COLO668 (cell line): ENCODE measurements around the gene CLCN1.
A peak's percentile ranks its signal among the peaks of the same experiment; 100 is the strongest.

Experiments
- DNase-seq: peaks from one replicate; lab custom pipeline; 2025; ENCODE audit not compliant: unreplicated experiment; lab: John Stamatoyannopoulos, UW

CLCN1 gene

DNA sequence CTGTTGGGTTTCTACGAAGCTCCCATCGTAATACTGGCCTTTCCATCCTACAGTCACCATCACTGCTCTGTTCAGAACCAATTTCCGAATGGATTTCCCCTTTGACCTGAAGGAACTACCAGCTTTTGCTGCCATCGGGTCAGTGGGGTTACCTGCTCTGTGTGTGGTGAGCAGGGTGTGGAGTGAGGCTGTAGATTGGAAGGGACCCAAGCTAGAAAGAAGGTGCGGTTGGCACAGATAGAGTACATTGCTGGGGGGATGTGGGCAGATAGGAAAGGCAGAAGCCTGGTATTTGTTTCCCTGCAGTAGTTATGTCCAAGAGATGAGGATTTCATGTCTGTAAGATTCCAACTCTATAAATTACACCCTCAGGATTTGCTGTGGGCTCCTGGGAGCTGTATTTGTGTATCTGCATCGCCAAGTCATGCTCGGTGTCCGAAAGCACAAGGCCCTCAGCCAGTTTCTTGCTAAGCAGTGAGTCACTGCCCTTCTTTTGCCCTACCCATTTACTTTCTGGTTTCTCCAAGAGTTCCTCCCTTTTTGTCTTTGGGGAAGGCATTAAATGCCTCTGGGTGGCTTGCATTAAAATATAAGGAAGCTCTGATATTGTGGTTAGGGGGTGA lies 15.4 kb downstream of the CLCN1 start:
- no peak for DNase-seq

DNA sequence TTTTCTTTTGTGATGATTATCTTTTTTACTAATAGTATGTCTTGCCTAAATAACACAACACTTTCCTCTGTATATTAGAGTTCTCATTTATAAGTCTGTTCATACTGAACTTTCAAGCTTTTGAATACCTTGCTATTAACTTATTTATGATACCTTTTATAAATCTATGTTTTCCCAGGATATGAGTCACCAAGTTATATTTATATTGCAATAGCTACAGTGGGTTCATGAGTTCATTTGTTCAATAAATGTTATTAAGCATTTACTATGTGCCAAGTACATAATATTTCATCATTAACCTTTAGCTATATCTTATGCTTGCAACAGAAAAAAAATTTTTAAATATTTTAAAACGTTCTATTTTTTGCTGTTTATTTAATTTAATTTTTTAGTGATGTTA lies 18.3 kb downstream of the CLCN1 start:
- DNase-seq = no peak

DNA sequence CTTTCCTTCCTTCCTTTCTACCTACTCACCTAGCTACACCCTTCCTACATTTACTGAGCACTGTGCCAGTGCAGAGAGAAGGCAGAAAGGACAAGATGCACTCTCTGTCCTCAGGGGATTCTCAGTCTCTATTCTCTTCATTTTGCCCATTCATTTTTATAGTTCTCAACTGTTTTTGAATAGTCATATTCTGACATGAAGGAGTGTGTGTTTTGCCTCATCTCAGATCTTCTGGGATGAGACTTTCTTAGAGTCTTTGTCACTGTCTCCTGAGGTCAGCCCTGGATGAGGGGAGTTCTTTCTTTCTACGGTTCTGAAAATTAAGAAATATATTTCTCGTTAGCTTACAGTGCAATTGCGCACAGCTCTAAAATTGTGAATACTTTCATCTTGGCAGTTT lies 21.3 kb downstream of the CLCN1 start:
- DNase-seq = no peak

DNA sequence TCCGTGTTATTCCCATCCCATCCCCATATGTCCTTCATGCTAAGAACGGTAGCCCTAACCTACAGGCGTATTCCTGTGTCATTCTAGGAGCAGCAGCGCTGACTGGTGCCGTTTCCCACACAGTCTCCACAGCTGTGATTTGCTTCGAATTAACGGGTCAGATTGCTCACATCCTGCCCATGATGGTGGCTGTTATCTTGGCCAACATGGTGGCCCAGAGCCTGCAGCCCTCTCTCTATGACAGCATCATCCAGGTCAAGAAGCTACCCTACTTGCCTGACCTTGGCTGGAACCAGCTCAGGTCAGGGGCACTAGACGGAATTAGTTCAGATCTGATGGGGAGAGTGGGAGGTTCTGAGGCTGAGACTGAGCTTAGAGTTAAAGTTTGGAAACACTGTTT lies 25.9 kb downstream of the CLCN1 start:
- DNase-seq = no peak

DNA sequence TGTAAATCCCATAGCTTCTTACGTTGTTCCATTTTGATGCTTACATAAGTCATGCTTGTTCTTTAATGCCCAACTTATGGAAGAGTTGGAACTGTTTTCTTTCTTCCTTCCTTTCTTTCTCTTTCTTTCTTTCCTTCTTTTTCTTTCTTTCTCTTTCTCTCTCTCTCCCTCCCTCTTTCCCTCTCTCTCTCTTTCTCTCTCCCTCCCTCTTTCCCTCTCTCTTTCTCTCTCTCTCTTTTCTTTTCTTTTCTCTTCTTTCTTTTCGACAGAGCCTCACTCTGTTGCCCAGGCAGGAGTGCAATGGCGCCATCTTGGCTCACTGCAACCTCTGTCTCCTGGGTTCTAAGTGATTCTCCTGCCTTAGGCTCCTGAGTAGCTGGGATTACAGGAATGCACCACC lies 27.7 kb downstream of the CLCN1 start:
- DNase-seq = no peak

DNA sequence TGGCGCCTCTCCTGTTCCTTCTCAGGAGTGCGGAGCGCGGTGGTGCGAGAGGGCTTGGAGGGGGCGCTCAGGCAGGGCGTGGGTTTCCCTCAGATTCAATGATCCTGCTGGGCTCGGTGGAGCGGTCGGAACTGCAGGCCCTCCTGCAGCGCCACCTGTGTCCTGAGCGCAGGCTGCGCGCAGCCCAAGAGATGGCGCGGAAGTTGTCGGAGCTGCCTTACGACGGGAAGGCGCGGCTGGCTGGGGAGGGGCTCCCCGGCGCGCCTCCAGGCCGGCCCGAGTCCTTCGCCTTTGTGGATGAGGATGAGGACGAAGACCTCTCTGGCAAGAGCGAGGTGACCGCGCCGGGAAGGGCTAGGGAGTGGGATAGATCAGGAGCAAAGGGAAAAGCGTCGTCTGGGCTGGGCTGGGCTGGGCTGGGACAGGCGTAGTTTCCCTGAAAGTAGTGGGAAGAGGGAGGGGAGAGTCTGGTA lies 29.6 kb downstream of the CLCN1 start:
- DNase-seq = peak; percentile 26

DNA sequence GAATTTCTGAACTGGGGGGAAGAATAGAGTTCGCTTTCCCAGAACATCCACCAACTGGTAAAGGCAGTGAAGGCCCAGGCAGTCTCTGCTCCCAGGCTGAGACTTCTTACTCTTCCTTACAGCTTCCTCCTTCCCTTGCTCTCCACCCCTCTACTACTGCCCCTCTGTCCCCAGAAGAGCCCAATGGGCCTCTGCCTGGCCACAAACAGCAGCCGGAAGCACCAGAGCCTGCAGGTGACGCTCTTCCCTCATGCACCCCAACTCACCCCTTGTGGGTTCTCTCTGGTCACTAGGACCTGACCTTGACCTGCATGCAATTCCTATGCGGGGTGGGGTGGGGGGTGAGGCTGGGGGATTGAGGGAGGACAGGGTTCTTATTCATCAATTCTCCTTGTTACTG lies 30.1 kb downstream of the CLCN1 start:
- no peak for DNase-seq

DNA sequence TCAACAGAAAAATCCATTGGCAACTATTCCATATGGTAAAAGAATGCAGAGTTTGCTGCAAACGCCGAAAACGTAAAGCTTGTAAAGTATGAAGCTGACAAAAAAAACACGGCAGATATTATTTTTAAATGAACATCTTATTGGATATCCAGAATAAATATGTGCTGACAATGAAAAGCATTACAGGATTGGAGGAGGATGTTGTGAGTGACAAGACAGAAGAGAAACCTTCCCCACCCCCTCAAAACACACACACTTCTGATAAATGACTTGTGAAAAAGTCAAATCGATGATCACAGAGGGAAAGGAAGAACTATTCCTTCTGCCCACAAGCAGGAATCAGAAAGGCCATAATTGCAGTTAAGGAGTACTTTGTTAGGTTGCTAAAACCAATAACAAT lies 32.0 kb downstream of the CLCN1 start:
- DNase-seq = no peak

DNA sequence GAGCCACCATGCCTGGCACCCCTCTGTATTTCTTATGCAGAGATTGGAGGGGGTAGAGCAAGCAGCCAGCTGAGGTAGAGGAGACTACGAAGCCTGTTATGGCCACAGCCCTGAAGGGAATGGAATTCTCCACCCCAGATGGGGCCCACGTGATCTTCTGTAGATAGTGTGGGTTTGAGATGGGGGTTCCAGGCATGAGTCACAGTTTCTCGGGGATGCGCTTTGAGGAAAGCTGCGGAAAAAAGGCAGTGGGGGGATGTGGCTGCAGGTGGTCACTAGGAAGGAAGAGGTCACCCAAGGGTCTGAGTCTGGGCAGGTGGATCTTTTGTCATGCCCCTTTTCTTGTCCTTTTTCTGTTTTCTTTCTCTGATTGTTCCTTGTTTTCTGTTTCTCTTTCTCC lies 35.1 kb downstream of the CLCN1 start:
- DNase-seq = no peak

DNA sequence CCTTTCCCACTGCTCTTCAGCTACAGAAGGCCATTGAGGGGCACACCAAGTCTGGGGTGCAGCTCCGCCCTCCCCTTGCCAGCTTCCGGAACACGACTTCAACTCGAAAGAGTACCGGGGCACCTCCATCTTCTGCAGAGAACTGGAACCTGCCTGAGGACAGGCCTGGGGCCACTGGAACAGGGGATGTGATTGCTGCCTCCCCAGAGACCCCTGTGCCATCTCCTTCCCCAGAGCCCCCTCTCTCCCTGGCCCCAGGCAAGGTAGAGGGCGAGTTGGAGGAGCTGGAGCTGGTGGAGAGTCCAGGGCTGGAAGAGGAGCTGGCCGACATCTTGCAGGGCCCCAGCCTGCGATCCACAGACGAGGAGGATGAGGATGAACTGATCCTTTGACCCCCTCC lies 35.7 kb downstream of the CLCN1 start:
- DNase-seq = no peak

DNA sequence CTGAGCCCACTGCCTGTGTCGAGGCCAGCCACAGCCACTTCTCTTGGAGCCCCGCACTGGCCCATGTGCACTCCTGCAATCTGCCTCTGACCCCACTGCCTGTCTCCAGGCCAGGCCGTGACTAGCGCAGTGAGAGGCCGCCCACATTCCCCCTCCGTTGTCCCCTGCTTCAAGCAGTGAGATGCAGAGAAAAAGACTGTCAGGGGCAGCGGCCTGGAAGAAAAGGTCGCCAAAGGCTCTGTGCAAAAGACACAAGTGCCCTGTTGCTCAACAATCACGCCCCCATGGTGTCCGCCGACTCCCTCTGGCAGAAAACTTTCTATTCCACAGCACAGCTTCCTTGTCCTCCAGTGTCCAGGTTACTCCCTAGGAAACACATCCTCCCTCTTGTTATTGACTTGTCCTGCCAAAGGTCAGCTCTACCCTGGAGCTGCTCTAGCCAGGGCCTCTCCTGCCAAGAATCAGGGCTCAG lies 36.7 kb downstream of the CLCN1 start:
- DNase-seq = no peak

DNA sequence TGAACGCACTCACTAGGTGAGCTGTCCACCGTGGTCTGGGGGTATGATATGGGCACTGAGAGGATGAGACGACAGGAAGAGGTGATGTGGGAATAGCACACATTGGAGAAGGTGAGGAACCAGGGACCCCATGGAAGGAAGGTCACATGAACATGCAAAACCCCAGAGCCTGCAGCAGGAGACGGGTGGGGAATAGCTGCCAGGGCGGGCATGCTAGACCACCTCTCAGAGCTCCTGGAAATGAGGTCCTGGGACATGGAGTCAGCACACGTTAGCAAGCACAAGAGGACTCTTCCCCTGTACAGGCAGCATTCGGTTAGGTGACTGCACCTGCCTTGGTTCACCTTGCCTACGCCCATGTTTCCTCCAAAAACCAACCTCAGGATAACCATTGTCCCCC lies 38.5 kb downstream of the CLCN1 start:
- no peak for DNase-seq

DNA sequence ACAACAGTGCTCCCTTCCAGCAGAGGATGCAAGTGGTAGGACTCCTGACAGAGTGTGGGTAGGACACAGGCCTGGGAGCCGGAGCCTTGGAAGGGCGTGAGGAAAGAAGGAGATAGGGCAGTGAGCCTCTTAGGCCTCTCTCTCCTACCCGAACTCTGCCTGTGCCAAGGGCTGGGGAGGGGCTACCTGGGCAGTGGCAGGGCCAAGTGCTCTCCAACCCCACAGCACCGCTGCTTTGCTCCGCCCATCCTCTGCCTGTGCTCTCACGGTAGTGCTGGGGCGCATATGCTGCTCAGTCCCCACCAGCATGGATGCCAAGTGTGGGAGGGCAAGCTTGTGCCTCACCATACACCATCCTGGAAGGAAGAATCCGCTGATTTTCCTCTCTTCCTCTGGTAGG lies 39.1 kb downstream of the CLCN1 start:
- no peak for DNase-seq

DNA sequence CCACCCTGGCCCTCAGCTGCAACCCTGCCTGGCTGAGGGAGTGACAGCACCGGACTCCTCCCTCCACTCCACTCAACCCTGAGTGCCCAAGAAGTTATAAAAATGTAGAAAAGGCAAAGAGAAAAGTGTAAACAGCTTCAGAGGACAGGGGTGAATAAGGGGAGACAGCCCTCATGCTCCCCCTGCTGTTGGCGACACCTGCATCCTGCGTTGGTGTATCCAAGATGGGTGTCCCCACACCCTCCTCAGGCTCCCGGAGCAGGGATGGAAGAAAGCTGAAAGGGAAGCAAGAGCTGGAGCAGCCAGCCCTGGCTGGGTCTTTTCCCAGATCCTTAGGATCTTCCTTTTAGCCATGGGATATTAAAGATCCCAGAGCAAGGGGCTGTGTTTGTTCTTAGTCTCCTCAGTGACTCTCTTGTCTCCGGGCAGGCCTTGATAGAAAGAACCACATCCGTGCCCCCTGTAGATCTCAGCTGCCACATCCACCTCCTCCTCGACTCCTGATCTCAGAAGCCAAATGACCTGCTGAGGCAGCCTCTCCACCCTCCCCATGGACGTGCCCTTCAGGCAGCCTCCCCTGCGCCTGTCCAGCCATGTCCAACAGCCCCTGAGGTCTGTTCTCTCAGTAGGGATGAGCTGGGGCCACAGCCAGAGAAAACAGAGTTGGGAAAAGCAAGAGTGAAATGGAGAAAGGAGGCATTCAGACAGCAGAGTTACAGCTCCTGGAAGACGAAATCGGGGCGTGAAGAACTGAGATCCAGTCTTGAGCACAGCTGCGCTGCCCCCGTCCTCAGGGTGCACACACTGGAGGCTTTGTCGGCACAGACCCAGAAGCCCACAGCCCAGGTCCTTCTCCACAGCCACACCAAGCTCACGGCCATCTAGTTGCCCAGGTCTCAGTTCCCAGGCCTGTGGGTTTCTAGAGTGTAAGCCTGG lies 39.8 kb downstream of the CLCN1 start:
- DNase-seq = no peak

DNA sequence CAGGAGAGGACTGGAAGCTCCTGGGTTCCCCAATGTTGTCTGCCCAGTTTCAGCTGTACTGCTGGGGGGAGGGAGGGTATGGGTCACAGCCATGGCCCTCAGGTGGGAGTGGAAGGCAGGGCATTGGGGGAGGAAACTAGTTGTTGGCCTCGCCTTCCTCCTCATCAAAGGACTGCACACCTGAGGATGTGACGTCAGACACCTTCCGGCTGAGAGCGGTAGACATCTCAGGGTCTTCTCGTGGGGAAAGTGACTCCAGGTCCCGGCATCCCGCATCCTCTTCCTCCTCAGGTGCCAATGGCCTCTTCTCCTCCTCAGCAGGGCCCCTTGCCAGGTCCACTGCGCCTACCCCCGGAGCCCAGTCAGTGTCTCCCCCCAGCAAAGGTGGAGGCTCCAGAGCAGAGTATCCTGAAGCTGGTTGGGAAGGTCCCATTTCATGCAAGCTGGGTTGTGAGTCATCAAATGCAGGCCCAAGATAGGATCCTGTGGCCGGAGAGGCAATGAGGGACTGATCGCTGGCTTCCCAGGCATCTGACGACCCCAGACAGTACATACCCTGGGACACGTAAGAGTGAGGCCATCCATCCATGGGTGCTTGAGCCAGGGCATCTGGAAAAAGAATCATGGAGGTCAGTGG lies 40.6 kb downstream of the CLCN1 start:
- DNase-seq = no peak

DNA sequence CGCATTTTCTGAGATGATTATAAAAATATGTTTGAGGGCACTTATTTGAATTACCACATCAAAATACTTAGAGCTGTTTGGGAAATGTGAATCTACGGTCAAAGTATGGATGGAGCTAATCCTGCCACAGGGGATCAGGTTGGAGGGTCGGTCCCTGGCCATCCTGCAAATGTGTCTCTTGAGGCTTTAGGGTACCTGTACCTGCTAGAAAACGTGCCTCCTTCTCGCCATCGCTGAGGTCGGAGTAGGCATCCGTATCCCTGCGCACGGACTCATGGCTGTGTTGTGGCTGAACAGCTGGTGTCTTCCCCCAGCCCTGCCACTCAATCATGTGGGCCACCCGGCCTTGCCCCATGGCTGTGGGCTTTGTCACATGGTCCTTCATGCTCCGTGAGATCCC lies 42.7 kb downstream of the CLCN1 start:
- DNase-seq = no peak

DNA sequence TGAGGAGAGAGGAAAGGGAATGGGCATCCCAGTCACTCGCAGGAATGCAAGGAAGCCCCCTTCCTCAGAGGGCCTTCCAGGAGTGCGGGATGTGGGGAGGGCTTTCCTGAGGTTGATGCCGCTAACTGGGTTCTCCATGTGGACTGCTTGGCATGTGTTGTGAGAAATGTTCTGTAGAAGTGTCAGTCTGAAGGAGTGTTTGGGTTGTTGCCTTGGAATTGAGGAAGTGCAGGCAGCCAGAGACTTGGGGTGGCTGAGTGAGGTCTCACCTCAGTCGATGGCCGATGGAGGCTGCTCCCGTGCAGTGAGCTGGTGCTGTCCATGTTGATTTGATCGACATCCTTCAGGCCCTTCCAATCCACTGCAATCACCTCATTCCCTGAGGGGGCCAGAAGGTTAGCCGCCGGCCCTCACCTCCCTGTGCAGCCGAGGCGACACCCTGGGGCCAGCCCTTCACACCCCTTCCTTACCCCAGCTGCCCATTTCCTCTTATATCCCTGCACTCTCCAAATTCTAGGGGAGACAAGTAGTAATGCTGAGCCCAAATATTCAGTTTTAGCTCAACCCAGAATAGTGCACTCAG lies 44.0 kb downstream of the CLCN1 start:
- DNase-seq = no peak

DNA sequence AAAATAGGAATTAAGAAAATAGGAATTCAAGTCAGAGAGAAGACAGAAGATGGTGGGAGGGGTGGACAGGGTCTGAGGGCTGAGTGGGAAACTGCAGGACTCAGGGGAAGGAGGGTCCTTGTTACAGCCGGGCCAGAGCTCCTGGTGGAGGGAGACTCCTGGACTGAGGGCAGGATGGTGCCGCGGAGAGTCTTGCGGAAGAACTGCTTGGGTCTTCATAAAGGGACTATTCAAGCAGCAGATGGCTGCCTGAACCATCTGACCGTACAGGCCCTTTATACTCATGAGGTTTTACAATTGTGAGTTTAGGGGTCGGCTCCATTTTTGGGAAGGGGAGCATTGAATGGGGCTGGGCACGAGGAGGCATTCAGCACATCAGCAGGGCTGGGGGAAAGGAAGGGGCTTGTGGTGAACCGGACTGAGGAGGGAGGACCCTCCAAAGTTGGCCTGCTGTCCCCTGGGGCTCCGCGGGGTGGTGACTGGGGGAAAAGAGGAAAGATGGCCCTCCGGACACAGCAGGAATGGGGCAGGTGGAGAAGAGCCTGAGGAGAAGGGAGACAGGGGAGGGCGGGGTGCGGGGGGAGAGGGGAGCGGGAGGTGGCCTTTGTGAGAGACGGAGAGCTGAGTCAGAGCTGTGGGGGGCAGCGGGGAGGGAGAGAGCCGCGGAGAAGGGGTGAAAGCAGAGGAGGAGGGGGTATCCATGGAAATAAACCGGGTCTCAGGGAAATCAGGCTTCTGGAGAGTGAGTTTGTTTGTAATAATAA lies 45.1 kb downstream of the CLCN1 start:
- DNase-seq = no peak

DNA sequence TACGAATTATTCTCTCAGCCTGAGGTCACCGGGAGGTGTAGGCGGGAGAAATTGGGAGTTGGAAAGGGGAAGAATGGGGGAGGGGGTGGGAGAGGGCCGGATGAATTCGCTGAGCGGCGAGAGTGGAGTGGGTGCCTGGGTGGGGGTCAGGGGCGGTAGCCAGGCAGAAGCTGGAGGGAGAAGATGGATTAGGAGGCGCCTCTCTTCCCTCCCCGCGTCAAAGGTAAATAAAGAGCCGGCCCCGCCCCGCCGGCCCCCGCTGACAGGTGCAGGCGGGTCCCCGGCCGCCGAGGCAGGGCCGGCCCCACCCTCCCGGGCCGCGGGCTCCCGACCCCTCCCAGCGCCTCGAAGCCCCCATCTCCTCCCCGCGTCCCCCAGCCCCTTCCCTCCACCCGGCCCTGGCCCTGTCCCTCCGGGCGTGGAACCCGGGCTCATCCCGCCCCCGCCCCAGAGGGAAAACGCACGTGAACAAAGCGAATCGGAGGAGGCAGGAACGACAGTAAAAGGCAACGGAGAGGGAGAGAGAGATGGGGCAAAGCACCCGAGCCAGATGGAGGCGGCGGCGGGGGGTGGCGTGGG lies 45.7 kb downstream of the CLCN1 start:
- DNase-seq = peak; percentile 18
